PC-9 (cell line): ENCODE measurements around the gene BRMS1. TPM values are rescaled to one million over a fixed set of nuclear protein-coding genes. Genes with fewer than 3 reads are reported as not detected.

Source experiments
- BruUV-seq: library from RNA; stranded (reverse); fragments of 400-500 nt; replicated peaks from 2 replicates; lab custom pipeline; 2021; lab: Mats Ljungman, UMichigan
- CTCF ChIA-PET: fragments of 300-600 bp; sonication (Branson Sonifier 250); formaldehyde crosslinking; loops from one replicate; lab custom pipeline; 2022; ENCODE audit warnings: antibody characterized with exemption; lab: Charles Lee
- POLR2A ChIA-PET: fragments of 300-600 bp; sonication (Branson Sonifier 250); formaldehyde crosslinking; loops from one replicate; lab custom pipeline; 2022; ENCODE audit warnings: antibody characterized with exemption; ENCODE audit not compliant: unreplicated experiment; lab: Charles Lee
- DNase-seq, 2 experiments: peaks; one replicate each; pipeline versions ENCODE4 v3.0.0 to v3.0.0-alpha.2; 2015 to 2022; ENCODE audit warnings: mixed read lengths in 1 of 2
- H2AFZ ChIP-seq: fragments of 200-600 bp; sonication (generic); 2 replicates; pipeline ENCODE4 v1.8.1; 2017; ENCODE audit warnings: antibody characterized with exemption
- H3F3A ChIP-seq: fragments of 200-600 bp; sonication (generic); 2 replicates; pipeline ENCODE4 v1.8.1; 2017; ENCODE audit warnings: antibody characterized with exemption, mild to moderate bottlenecking, low read depth; ENCODE audit not compliant: insufficient read depth
- H3K27ac ChIP-seq: fragments of 200-600 bp; sonication (generic); 2 replicates; pipeline ENCODE4 v1.6.1; 2016; ENCODE audit warnings: mixed run types
- H3K27me3 ChIP-seq: fragments of 200-600 bp; sonication (generic); 2 replicates; pipeline ENCODE4 v1.6.1; 2016; ENCODE audit warnings: low read depth, mixed run types; ENCODE audit not compliant: insufficient read depth
- H3K36me3 ChIP-seq: fragments of 200-600 bp; sonication (generic); 2 replicates; pipeline ENCODE4 v1.6.1; 2016; ENCODE audit warnings: low read depth, mixed run types
- H3K4me1 ChIP-seq: fragments of 200-600 bp; sonication (generic); replicated peaks from 2 replicates; pipeline ENCODE4 v1.6.1; 2016; ENCODE audit warnings: mixed run types; ENCODE audit not compliant: insufficient read depth
- H3K4me2 ChIP-seq: fragments of 200-600 bp; sonication (generic); 2 replicates; pipeline ENCODE4 v1.6.1; 2017; ENCODE audit warnings: mixed run types
- H3K4me3 ChIP-seq: fragments of 200-600 bp; sonication (generic); 2 replicates; pipeline ENCODE4 v1.6.1; 2016; ENCODE audit warnings: mixed run types
- H3K79me2 ChIP-seq: fragments of 200-600 bp; sonication (generic); 2 replicates; pipeline ENCODE4 v1.6.1; 2017; ENCODE audit warnings: low read depth, mixed run types
- H3K9me2 ChIP-seq: fragments of 200-600 bp; sonication (generic); 2 replicates; pipeline ENCODE4 v1.8.1; 2017; ENCODE audit warnings: mild to moderate bottlenecking; ENCODE audit not compliant: insufficient read depth
- H3K9me3 ChIP-seq: fragments of 200-600 bp; sonication (generic); 2 replicates; pipeline ENCODE4 v1.8.1; 2016; ENCODE audit warnings: low read depth; ENCODE audit not compliant: insufficient read depth
- H4K20me1 ChIP-seq: fragments of 200-600 bp; sonication (generic); 2 replicates; pipeline ENCODE4 v1.8.1; 2017; ENCODE audit not compliant: insufficient read depth
- EZH2 ChIP-seq: fragments of 200-600 bp; sonication (generic); IDR thresholded peaks from 2 replicates; pipeline ENCODE4 v1.8.0; 2017; ENCODE audit warnings: antibody characterized with exemption, low read depth
- intact Hi-C: fragments of 100-400 bp; cut with micrococcal nuclease; formaldehyde crosslinking; loops from one replicate; pipeline ENCODE4 v1.10.0; 2022; ENCODE audit not compliant: unreplicated experiment
- total RNA-seq: library from RNA; stranded (reverse); gene quantifications from 2 replicates; pipeline ENCODE4 v1.2.3, GENCODE V29; 2021
- TF ChIP-seq, protein P1 (sequence below): fragments of 200-600 bp; sonication (generic); conservative IDR thresholded peaks from 2 replicates; pipeline ENCODE4 v1.6.1; 2017; ENCODE audit warnings: mixed run types, antibody characterized with exemption, mild to moderate bottlenecking, moderate library complexity

BRMS1 gene
- total RNA-seq, 1 experiment from 2014 or later, result 54.3 TPM

DNA sequence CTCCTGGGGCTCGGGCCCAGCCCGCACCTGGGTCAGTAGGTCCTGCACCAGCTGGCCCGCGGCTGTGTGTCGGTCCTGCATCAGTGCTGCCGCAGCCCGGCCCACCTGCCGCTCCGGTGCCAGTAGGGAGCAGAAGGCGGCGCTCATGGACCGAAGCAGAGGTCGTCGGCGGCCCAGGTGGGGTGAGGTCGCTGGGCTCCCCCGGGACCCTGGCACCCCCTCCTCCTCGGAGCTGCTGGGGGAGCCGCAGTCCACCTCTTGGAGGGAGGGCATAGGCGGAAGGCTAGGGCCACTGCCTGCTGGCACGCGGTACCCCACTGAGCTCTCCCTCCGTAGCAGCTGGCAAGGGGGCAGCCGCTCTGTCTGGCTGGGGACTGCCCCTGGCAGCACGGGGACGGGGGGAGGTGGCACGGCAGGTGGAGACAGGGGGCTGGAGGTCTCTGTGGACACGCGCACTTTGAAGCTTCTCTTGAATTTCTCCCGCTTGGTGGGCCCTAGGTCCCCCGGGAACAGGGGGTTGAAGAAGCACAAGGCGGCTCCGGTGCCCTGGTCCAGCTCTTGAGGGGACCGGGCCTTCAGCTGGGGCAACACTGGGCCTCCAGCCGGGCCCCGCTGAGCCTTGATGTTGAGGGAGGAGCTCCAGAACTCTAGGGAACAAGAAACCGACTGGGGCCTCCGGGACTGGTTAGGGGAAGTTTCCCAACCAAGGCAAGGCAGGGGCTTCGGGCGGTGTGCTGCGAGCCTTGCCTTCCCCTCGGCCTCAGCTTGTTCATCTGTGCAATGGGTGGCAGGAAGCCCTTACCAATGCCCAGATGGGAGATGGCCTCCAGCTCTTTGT, 10.1 kb downstream of the BRMS1 start:
- BruUV-seq, result no TSS peak

DNA sequence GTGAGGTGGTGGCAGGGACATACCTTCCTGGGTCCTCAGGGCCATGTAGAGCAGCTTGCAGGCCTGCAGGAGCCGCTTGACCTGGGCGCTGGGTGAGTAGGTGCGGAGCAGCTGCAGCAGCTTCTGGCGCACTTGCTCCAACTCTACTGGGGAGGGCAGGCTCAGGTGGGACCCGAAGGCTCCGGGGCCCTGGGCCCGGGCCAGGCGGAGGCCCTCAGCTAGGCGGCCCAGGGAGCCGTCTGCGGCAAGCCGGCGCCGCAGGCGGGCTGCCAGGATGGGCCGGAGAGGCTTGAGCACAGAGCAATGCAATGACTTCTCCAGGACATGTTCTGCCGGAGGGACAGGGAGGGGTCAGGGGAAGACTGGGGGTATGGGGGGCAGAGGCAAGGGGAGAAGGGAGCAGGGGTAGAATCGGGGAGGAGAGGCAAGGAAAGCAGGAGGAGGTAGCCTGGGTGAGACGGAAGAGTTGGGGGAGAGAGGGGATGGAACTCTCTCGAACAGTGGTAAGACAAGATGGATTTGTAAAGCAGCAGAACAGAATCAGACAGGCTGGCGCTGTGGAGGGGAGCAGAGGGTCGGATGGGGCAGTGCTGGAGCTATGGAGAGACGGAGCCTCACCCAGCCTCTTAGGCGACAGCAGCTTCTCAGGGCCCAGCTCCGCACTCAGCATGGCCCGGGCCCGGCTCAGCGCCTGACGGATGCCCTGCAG, 10.9 kb downstream of the BRMS1 start:
- no TSS peak for BruUV-seq
- Histone ChIP-seq H2AFZ (no peak overlapping the region), H3K4me3 (no peak overlapping the region), H3F3A (peaks cover 26% of the 10 kb centered on the region; the same call in 1 of the 2 replicates), H3K4me1 (peaks cover 16% of the 10 kb centered on the region), H3K27me3 (no peaks in the 10 kb centered on the region), H3K79me2 (peaks cover 8% of the 10 kb centered on the region; the same call in 1 of the 2 replicates), H3K36me3 (no peaks in the 10 kb centered on the region), H4K20me1 (peaks cover 8% of the 10 kb centered on the region), H3K9me3 (no peaks in the 10 kb centered on the region), H3K4me2 (no peak overlapping the region), H3K27ac (no peak overlapping the region), H3K9me2 (no peaks in the 10 kb centered on the region)
- intact Hi-C loops, result no loop called here
- ChIA-PET CTCF (interaction anchor here (1.0 to 2.8 kb wide), 2 partner anchors 10 to 22 kb away, joined by 3 to 30 read pairs; no protein-coding TSS in a partner anchor), POLR2A (no interaction called here)
- DNase-seq, result no peak
- TF ChIP-seq, protein P1, sequence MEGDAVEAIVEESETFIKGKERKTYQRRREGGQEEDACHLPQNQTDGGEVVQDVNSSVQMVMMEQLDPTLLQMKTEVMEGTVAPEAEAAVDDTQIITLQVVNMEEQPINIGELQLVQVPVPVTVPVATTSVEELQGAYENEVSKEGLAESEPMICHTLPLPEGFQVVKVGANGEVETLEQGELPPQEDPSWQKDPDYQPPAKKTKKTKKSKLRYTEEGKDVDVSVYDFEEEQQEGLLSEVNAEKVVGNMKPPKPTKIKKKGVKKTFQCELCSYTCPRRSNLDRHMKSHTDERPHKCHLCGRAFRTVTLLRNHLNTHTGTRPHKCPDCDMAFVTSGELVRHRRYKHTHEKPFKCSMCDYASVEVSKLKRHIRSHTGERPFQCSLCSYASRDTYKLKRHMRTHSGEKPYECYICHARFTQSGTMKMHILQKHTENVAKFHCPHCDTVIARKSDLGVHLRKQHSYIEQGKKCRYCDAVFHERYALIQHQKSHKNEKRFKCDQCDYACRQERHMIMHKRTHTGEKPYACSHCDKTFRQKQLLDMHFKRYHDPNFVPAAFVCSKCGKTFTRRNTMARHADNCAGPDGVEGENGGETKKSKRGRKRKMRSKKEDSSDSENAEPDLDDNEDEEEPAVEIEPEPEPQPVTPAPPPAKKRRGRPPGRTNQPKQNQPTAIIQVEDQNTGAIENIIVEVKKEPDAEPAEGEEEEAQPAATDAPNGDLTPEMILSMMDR, result no peak
- no peak for TF ChIP-seq EZH2

More for the DNA sequence above, 10.1 kb downstream of the BRMS1 start:
- no peak for DNase-seq
- no peaks in the 10 kb centered on the region for H3K36me3 ChIP-seq
- ChIA-PET POLR2A (interaction anchor here (0.6 to 2.0 kb wide), 2 partner anchors 22 to 692 kb away, joined by 8 to 46 read pairs; no protein-coding TSS in a partner anchor), CTCF (interaction anchor here (1.0 to 2.8 kb wide), 5 partner anchors 9 to 117 kb away, joined by 3 to 30 read pairs (median 3); no protein-coding TSS in a partner anchor)
- H2AFZ ChIP-seq, result no peak overlapping the region
- TF ChIP-seq EZH2, result no peak
- TF ChIP-seq, protein P1, result no peak
- H3F3A ChIP-seq, result peaks cover 26% of the 10 kb centered on the region; the same call in 1 of the 2 replicates
- peaks cover 8% of the 10 kb centered on the region for H4K20me1 ChIP-seq
- H3K9me3 ChIP-seq, result no peaks in the 10 kb centered on the region
- H3K4me2 ChIP-seq, result peak overlapping the region; percentile 82
- peaks cover 16% of the 10 kb centered on the region for H3K4me1 ChIP-seq
- no peak overlapping the region for H3K27ac ChIP-seq
- intact Hi-C loops, result no loop called here
- no peaks in the 10 kb centered on the region for H3K9me2 ChIP-seq
- H3K4me3 ChIP-seq, result peak overlapping the region; percentile 79
- H3K27me3 ChIP-seq, result no peaks in the 10 kb centered on the region
- peaks cover 8% of the 10 kb centered on the region; the same call in 1 of the 2 replicates for H3K79me2 ChIP-seq

DNA sequence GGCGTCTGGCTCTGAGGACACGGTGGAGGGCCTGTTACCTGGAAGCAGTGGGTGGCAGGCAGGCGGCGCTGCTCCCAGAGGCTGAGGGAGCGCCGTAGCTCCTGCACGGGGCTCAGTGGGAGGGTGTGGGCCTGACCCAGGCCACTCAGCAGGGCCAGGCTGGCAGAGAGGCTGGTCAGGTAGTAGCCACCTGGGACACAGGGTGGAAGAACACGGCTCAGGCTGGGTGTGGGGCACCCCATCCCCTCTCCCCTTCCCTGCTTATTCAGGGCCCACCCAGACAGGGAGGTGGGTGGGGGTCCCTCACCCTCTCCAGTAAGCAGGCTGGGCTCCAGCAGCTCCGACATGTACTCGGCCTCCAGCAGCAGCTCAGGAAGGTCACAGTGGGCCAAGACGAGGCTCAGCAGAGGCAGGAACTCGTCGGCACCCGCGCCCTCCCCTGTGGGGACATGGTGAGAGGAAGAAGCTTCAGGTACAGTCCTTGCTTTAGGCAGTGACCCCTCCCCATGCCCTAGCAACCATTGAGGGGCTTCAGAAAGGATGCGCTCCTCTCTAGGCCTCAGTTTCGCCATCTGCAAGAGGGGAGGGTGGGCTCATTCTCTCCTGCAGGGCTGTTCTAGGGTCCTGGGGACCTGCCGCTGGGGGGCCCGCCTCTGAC, 11.6 kb downstream of the BRMS1 start:
- no peak overlapping the region for H3K4me2 ChIP-seq
- no peak for DNase-seq
- no peak overlapping the region for H2AFZ ChIP-seq
- peaks cover 20% of the 10 kb centered on the region for H3K4me1 ChIP-seq
- no peaks in the 10 kb centered on the region for H3K9me2 ChIP-seq
- no peak overlapping the region for H3K27ac ChIP-seq
- H3K4me3 ChIP-seq, result no peak overlapping the region
- no peaks in the 10 kb centered on the region for H3K27me3 ChIP-seq
- TF ChIP-seq, protein P1, result no peak
- no peak for TF ChIP-seq EZH2
- H4K20me1 ChIP-seq, result peaks cover 8% of the 10 kb centered on the region
- H3K79me2 ChIP-seq, result peaks cover 8% of the 10 kb centered on the region; the same call in 1 of the 2 replicates
- intact Hi-C loops, result no loop called here
- peaks cover 26% of the 10 kb centered on the region; the same call in 1 of the 2 replicates for H3F3A ChIP-seq
- POLR2A ChIA-PET, result no interaction called here
- H3K9me3 ChIP-seq, result no peaks in the 10 kb centered on the region
- no peaks in the 10 kb centered on the region for H3K36me3 ChIP-seq
- CTCF ChIA-PET, result no interaction called here
- BruUV-seq, result no TSS peak
